CD4-positive, alpha-beta T cell treated with Interleukin-4 for 1 hour (primary cell): ENCODE measurements around the gene WDR41.
"Not testable (repeated sequence)": the region's sequence is repeated elsewhere in the genome, so short reads cannot be mapped to it uniquely, and the experiment has no call there.

Experiments used
- DNase-seq, 2 donors: peaks; one replicate each; pipeline ENCODE4 v3.0.0-alpha.2; 2020 to 2022

WDR41 gene

GRCh38 chr5:77491783-77492652, at the start of gene WDR41:
Gene WDR41, minus strand, starts transcription at chr5:77492316. Its CDS starts 96 bp downstream, at chr5:77492220.
- DNase-seq: peak; percentile 84 to 85

- DNase-seq: no peak
Observed at GRCh38 chr5:77531297-77531696, 39.2 kb upstream of the WDR41 start.

- DNase-seq: peak in 1 of 2 donors; percentile 6
Observed at GRCh38 chr5:77518304-77518703, 26.2 kb upstream of the WDR41 start.

GRCh38 chr5:77514457-77514856, 22.3 kb upstream of the WDR41 start:
- DNase-seq: no peak

- DNase-seq: no peak
Observed at GRCh38 chr5:77513321-77513720, 21.2 kb upstream of the WDR41 start.

- not testable (repeated sequence) for DNase-seq
Observed at GRCh38 chr5:77501132-77501531, 9.0 kb upstream of the WDR41 start.

- no peak for DNase-seq
Observed at GRCh38 chr5:77499973-77500372, 7.9 kb upstream of the WDR41 start.

- DNase-seq: no peak
Observed at GRCh38 chr5:77499441-77499840, 7.3 kb upstream of the WDR41 start.

- DNase-seq: no peak
Observed at GRCh38 chr5:77498952-77499351, 6.8 kb upstream of the WDR41 start.

GRCh38 chr5:77494935-77495334, 2.8 kb upstream of the WDR41 start:
- no peak for DNase-seq

GRCh38 chr5:77492653-77493000, 511 bp upstream of the WDR41 start:
- DNase-seq: no peak

- peak; percentile 10 to 16 for DNase-seq
Observed at GRCh38 chr5:77490741-77491344, 1.3 kb downstream of the WDR41 start.

GRCh38 chr5:77486344-77486962, 5.7 kb downstream of the WDR41 start:
- DNase-seq: no peak

GRCh38 chr5:77483682-77484081, 8.4 kb downstream of the WDR41 start:
- DNase-seq: no peak

- not testable (repeated sequence) for DNase-seq
Observed at GRCh38 chr5:77475041-77475440, 17.1 kb downstream of the WDR41 start.

- DNase-seq: not testable (repeated sequence)
Observed at GRCh38 chr5:77468875-77469274, 23.2 kb downstream of the WDR41 start.

- no peak for DNase-seq
Observed at GRCh38 chr5:77463905-77464304, 28.2 kb downstream of the WDR41 start.

- no peak for DNase-seq
Observed at GRCh38 chr5:77461287-77461686, 30.8 kb downstream of the WDR41 start.

GRCh38 chr5:77454123-77454522, 38.0 kb downstream of the WDR41 start:
- DNase-seq: no peak

GRCh38 chr5:77452351-77452750, 39.8 kb downstream of the WDR41 start:
- no peak for DNase-seq

- no peak for DNase-seq
Observed at GRCh38 chr5:77449981-77450380, 42.1 kb downstream of the WDR41 start.

- no peak for DNase-seq
Observed at GRCh38 chr5:77449277-77449676, 42.8 kb downstream of the WDR41 start.

GRCh38 chr5:77448831-77449230, 43.3 kb downstream of the WDR41 start:
- DNase-seq: no peak

- DNase-seq: no peak
Observed at GRCh38 chr5:77444356-77444755, 47.8 kb downstream of the WDR41 start.
